AG09309 (cell line): Measurements from ENCODE around the gene OTC.

Experiments
- DNase-seq: peaks from one replicate; pipeline ENCODE4 v3.0.0-alpha.2; 2010; ENCODE audit warnings: low read depth
- H3K4me3 ChIP-seq: 2 replicates; pipeline ENCODE4 v1.5.1; 2011; ENCODE audit warnings: mild to moderate bottlenecking, low read depth, low read length, moderate library complexity; ENCODE audit not compliant: control insufficient read depth
- TF ChIP-seq, protein P1 (sequence below): IDR thresholded peaks from 2 replicates; pipeline ENCODE4 v1.5.1; 2011; ENCODE audit warnings: mild to moderate bottlenecking, low read depth, low read length, inconsistent platforms; ENCODE audit not compliant: insufficient read depth, control insufficient read depth; ENCODE audit errors: missing control alignments

OTC gene

DNA sequence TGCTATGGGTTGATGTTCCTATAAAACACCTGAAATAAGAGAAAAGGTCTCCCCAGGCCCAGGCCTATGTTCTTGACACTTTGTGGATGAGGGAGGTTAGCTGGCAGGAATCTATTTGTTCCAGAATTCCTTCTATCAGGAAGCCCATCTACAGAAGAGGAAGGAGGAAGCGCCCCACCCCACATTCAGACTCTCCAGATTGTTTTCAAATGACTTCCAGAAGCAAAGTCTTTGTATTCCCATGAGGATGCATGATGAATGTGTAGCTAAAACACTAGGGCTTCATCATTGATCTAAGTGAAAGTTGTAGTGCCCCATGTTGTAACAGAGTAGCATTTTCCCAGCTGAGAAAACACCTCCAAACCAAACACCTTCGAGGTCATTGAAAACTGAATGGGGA lies 16.4 kb downstream of the OTC start:
- TF ChIP-seq, protein P1, sequence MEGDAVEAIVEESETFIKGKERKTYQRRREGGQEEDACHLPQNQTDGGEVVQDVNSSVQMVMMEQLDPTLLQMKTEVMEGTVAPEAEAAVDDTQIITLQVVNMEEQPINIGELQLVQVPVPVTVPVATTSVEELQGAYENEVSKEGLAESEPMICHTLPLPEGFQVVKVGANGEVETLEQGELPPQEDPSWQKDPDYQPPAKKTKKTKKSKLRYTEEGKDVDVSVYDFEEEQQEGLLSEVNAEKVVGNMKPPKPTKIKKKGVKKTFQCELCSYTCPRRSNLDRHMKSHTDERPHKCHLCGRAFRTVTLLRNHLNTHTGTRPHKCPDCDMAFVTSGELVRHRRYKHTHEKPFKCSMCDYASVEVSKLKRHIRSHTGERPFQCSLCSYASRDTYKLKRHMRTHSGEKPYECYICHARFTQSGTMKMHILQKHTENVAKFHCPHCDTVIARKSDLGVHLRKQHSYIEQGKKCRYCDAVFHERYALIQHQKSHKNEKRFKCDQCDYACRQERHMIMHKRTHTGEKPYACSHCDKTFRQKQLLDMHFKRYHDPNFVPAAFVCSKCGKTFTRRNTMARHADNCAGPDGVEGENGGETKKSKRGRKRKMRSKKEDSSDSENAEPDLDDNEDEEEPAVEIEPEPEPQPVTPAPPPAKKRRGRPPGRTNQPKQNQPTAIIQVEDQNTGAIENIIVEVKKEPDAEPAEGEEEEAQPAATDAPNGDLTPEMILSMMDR = no peak
- no peak for DNase-seq

DNA sequence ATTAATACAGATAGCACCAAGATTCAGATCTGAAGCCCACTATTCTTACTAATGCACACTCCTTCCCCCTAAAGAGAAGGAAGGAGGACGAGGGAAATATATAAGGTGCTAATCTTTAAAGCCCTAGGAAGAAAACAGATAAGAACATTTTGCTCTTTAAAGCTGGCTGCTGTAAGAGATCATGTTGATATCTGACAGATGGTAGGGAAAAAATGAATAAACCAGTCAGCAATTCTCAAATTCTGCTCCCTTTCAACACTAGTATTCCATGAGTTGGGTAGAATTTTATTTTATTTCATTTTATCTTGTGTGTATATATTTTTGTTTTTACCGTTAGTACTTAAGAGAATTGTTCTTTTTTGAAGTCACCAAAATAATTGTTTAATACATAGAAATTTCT lies 19.2 kb downstream of the OTC start:
- H3K4me3 ChIP-seq = no peak overlapping the region
- DNase-seq = no peak
- TF ChIP-seq, protein P1 = no peak

More for the DNA sequence above, 16.4 kb downstream of the OTC start:
- H3K4me3 ChIP-seq = no peak overlapping the region

DNA sequence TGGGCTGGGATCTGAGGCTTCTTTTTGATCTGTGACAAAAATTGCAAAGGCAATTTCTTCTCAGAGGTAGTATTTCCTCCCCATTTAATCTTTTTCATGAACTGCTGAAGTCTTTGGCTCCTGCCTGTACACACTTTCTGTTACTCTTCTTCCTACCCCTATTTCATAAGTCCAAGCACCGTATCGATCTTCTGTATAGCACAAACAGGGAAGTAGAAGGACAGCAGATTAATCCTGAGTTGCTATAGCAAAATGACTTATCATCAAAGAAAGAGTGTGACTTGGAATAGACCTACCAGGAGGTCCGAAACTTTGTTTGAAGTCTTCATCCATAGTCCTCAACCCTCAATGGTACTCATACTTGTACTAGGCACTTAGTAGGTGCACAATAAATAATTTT lies 22.0 kb downstream of the OTC start:
- no peak for DNase-seq
- no peak overlapping the region for H3K4me3 ChIP-seq
- TF ChIP-seq, protein P1 = no peak

DNA sequence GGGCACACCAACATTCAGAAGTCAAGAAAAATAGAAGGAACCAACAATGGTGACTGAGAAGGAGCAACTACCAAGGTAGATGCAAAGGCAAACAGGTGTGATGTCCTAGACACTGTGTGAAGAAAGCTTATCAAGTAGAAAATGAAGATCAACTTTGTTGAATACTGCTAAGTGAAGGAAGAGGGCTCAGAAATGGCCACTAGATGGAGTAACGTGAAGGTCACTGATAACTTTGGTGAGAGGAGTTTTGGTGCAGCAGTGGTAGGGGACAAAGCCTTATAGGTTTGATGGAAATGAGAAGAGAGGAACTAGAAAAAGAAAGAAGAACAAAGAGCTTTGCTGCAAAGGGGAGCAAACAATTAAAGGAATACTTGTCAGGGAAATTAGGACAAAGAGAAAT lies 23.5 kb downstream of the OTC start:
- no peak for DNase-seq
- TF ChIP-seq, protein P1 = peak; percentile 61

DNA sequence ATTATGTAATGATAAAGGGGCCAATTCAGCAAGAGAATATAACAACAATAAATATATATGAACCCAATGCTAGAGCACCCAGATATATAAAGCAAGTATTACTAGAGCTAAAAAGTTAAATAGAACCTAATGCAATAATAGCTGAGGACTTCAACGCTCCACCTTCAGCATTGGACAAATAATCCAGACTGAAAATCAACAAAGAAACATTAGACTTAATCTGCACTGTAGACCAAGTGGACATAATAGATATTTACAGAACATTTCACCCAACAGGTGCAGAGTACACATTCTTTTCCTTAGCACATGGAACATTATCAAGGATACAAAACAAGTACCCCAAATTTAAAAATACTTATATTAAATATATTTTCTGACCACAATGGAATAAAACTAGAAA lies 24.3 kb downstream of the OTC start:
- DNase-seq = no peak
- no peak overlapping the region for H3K4me3 ChIP-seq
- TF ChIP-seq, protein P1 = no peak

More for the DNA sequence above, 23.5 kb downstream of the OTC start:
- no peak overlapping the region for H3K4me3 ChIP-seq

DNA sequence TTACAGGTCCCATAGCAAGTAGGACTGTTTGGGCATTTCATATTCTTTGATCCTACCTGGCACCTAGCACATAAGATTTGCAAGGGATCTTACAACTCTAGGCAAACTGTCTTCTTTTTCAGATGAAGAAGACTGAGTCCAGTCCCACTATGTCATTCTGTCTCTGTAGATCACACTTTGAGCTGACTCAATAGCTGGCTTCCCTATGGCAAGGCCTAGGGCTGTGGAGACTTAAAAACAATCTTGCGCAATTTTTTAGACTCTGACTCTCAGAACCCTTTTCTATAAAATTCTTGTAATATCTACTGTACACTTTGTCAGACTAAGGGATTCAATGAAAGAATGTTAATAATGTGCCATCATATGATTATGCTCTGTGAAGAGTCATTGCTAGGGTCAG lies 26.7 kb downstream of the OTC start:
- no peak for DNase-seq
- TF ChIP-seq, protein P1 = no peak
- H3K4me3 ChIP-seq = no peak overlapping the region

DNA sequence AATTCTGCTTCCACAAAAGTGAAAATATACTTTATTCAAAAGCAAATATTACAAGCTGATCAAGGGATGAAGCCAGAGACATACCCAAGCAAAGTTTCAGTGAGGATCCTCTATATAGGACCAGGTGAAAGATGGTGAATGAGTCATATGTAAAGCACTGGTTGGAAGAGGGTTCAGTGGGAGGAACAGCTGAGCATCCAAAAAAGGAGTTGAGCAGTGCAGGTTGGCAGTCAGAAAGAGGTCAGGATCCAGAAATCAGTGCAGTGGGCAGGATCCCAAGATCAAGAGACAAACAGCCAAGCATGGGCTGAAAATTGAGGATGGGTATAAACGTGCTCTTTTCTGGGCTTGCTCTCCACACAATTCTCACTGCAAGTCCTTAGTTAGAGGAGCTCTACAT lies 30.3 kb downstream of the OTC start:
- no peak for DNase-seq
- no peak overlapping the region for H3K4me3 ChIP-seq
- TF ChIP-seq, protein P1 = no peak
